ENCODE results near the gene KCNIP1.

GRCh38 chr5:170644501-170644900 is 140.7 kb downstream of the KCNIP1 start:
- TF ChIP-seq CTCF (IDR thresholded peaks at IDR 0.05): no peak
- no peak for TF ChIP-seq POLR2A (IDR thresholded peaks at IDR 0.05)
